Type B pancreatic cell (in vitro differentiated cells): Measurements from ENCODE around the gene TSPAN5. TPM values are rescaled to one million over a fixed set of nuclear protein-coding genes. Genes with fewer than 3 reads are reported as not detected.
"Not testable (repeated sequence)": the region's sequence is repeated elsewhere in the genome, so short reads cannot be mapped to it uniquely, and the experiment has no call there.

Experiments
- DNase-seq: peaks from one replicate; pipeline ENCODE4 v3.0.0; 2021; ENCODE audit warnings: mixed read lengths; ENCODE audit not compliant: unreplicated experiment; ENCODE audit errors: extremely low spot score
- H3K27ac Mint-ChIP-seq: 2 replicates; pipeline ENCODE4 v1.8.0; 2021; ENCODE audit warnings: mild to moderate bottlenecking, mixed read lengths
- H3K27me3 Mint-ChIP-seq: 2 replicates; pipeline ENCODE4 v1.8.0; 2021; ENCODE audit warnings: mixed read lengths
- H3K36me3 Mint-ChIP-seq: 2 replicates; pipeline ENCODE4 v1.8.0; 2021; ENCODE audit warnings: mixed read lengths
- H3K4me1 Mint-ChIP-seq: one replicate; pipeline ENCODE4 v1.8.0; 2021; ENCODE audit warnings: mixed read lengths; ENCODE audit not compliant: unreplicated experiment
- H3K4me3 Mint-ChIP-seq: 2 replicates; pipeline ENCODE4 v1.8.0; 2021; ENCODE audit warnings: mild to moderate bottlenecking, mixed read lengths
- H3K9me3 Mint-ChIP-seq: 2 replicates; pipeline ENCODE4 v1.8.0; 2021; ENCODE audit warnings: mixed read lengths
- total RNA-seq: library from RNA; stranded (reverse); gene quantifications from 2 replicates; pipeline ENCODE4 v1.2.1, GENCODE V29; 2021; ENCODE audit warnings: low replicate concordance
- TF ChIP-seq, protein P1 (sequence below): fragments of 200-600 bp; sonication (generic); conservative IDR thresholded peaks from 2 replicates; pipeline ENCODE4 v1.5.0; 2021; ENCODE audit warnings: antibody characterized with exemption, mild to moderate bottlenecking

The TSPAN5 gene
- total RNA-seq, 1 donor from 2014 or later = 26.9 TPM

GRCh38 chr4:98462487-98462886 is 195.9 kb downstream of the TSPAN5 start:
- H3K4me3 Mint-ChIP-seq = no peak overlapping the region
- no peak for DNase-seq
- peaks cover 5% of the 10 kb centered on the region for H3K4me1 Mint-ChIP-seq
- H3K27me3 Mint-ChIP-seq = no peaks in the 10 kb centered on the region
- no peaks in the 10 kb centered on the region for H3K9me3 Mint-ChIP-seq
- no peaks in the 10 kb centered on the region for H3K36me3 Mint-ChIP-seq
- TF ChIP-seq, protein P1, sequence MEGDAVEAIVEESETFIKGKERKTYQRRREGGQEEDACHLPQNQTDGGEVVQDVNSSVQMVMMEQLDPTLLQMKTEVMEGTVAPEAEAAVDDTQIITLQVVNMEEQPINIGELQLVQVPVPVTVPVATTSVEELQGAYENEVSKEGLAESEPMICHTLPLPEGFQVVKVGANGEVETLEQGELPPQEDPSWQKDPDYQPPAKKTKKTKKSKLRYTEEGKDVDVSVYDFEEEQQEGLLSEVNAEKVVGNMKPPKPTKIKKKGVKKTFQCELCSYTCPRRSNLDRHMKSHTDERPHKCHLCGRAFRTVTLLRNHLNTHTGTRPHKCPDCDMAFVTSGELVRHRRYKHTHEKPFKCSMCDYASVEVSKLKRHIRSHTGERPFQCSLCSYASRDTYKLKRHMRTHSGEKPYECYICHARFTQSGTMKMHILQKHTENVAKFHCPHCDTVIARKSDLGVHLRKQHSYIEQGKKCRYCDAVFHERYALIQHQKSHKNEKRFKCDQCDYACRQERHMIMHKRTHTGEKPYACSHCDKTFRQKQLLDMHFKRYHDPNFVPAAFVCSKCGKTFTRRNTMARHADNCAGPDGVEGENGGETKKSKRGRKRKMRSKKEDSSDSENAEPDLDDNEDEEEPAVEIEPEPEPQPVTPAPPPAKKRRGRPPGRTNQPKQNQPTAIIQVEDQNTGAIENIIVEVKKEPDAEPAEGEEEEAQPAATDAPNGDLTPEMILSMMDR = no peak
- H3K27ac Mint-ChIP-seq = no peak overlapping the region

- H3K4me1 Mint-ChIP-seq, H3K27me3 Mint-ChIP-seq, DNase-seq, H3K9me3 Mint-ChIP-seq, H3K27ac Mint-ChIP-seq, H3K4me3 Mint-ChIP-seq, H3K36me3 Mint-ChIP-seq: not testable (repeated sequence)
These were observed 197.1 kb downstream of the TSPAN5 start for GRCh38 chr4:98461121-98461865.

GRCh38 chr4:98457422-98457821 is 201.0 kb downstream of the TSPAN5 start:
- H3K9me3 Mint-ChIP-seq, H3K27me3 Mint-ChIP-seq, H3K36me3 Mint-ChIP-seq, H3K4me1 Mint-ChIP-seq, H3K4me3 Mint-ChIP-seq, DNase-seq, H3K27ac Mint-ChIP-seq: not testable (repeated sequence)

DNA sequence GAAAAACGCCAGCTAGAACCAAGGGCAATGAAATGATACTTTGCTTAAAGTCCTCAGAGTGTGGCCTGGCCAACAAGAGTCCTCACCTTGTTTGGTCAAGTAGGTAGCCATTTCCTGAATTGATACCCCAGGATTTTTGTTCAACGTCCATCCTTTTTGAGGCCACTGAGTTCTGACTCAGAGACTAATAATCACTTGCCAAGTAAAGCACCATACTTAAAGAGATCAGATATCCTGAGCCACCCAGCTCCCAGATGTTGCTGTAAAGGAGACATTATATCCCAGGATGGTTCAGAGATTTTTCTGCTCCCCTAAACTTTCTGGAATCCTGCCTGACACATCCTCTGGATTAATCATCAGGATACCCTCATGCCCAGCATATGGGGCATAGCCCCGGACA is 206.3 kb downstream of the TSPAN5 start:
- Mint-ChIP-seq H3K27me3 (no peaks in the 10 kb centered on the region), H3K4me3 (no peak overlapping the region), H3K4me1 (no peaks in the 10 kb centered on the region), H3K27ac (no peak overlapping the region), H3K9me3 (peaks cover 3% of the 10 kb centered on the region), H3K36me3 (no peaks in the 10 kb centered on the region)
- TF ChIP-seq, protein P1 = no peak
- no peak for DNase-seq

DNA sequence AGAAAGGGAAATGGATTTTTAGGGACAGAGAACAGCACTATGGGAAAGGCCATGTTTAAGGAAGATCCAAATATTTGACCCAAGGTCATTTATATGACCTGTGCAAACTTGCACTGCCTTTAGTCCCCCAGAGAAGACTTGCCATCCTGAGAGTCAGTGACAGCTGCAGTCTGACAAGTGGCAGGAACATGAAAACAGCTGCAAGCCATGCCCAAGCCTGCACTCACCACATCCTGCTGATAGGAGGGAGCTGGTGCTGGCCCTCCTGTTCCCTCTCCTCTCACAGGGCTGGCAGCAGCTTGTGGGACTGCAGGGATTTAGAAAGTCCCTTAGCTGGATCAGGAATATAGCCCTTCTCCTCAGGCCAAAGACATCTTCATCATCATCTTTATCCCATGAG is 209.5 kb downstream of the TSPAN5 start:
- TF ChIP-seq, protein P1 = no peak

DNA sequence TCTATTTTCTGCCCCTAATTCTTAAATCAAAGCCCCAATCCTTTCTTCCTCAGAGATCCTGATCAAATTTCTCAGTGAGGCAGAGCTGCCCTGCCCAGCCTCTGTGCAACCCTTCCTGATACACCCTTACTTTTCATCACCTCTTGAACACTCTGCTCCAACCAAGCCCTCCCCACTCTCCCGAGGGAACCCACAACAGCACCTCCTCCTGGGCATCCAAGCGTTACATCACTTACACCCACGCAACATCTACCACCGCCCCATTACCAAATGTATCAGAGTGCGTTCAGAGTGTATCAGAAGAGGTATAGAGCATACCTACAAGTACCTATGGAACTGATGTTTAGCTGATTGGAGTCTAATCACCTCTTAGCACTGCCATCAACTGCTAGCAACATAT is 210.8 kb downstream of the TSPAN5 start:
- no peak for DNase-seq
- no peaks in the 10 kb centered on the region for H3K4me1 Mint-ChIP-seq
- H3K4me3 Mint-ChIP-seq = no peak overlapping the region
- TF ChIP-seq, protein P1 = no peak
- peaks cover 4% of the 10 kb centered on the region for H3K36me3 Mint-ChIP-seq
- H3K27me3 Mint-ChIP-seq = no peaks in the 10 kb centered on the region
- no peak overlapping the region for H3K27ac Mint-ChIP-seq
- no peaks in the 10 kb centered on the region for H3K9me3 Mint-ChIP-seq

More for the DNA sequence above, 209.5 kb downstream of the TSPAN5 start:
- no peaks in the 10 kb centered on the region for H3K27me3 Mint-ChIP-seq
- no peak overlapping the region for H3K4me3 Mint-ChIP-seq
- H3K4me1 Mint-ChIP-seq = no peaks in the 10 kb centered on the region
- H3K9me3 Mint-ChIP-seq = no peaks in the 10 kb centered on the region
- no peak overlapping the region for H3K27ac Mint-ChIP-seq
- peaks cover 4% of the 10 kb centered on the region for H3K36me3 Mint-ChIP-seq
- DNase-seq = no peak
